Fibroblast of lung (primary cell): ENCODE results near the gene PREB. TPM values are rescaled to one million over a fixed set of nuclear protein-coding genes. Genes with fewer than 3 reads are reported as not detected.

Experiments
- DNase-seq, 2 donors: peaks; one replicate each; pipeline versions ENCODE4 v3.0.0 to v3.0.0-alpha.2; 2010; ENCODE audit warnings: low read depth in 2 of 2
- H2AFZ ChIP-seq: 2 replicates; pipeline ENCODE4 v1.5.1; 2012; ENCODE audit warnings: low read length, control low read depth, inconsistent platforms
- H3K27ac ChIP-seq: 2 replicates; pipeline ENCODE4 v1.5.1; 2011; ENCODE audit warnings: low read length, control low read depth; ENCODE audit not compliant: insufficient read depth
- H3K27me3 ChIP-seq: 2 replicates; pipeline ENCODE4 v1.5.1; 2011; ENCODE audit warnings: mild to moderate bottlenecking, low read length; ENCODE audit not compliant: control insufficient read depth, insufficient read depth
- H3K36me3 ChIP-seq: 2 replicates; pipeline ENCODE4 v1.5.1; 2011; ENCODE audit warnings: low read length; ENCODE audit not compliant: control insufficient read depth, insufficient read depth
- H3K4me1 ChIP-seq: 2 replicates; pipeline ENCODE4 v1.5.1; 2011; ENCODE audit warnings: low read length; ENCODE audit not compliant: control insufficient read depth, insufficient read depth; ENCODE audit errors: extremely low read depth
- H3K4me2 ChIP-seq: 2 replicates; pipeline ENCODE4 v1.5.1; 2011; ENCODE audit warnings: low read length, control low read depth; ENCODE audit not compliant: insufficient read depth; ENCODE audit errors: extremely low read depth
- H3K4me3 ChIP-seq, 4 experiments: fragments of 200-600 bp in 1 of 4; sonication (generic) in 1 of 4; replicated peaks in 1 of 4; 2 replicates each; pipeline ENCODE4 v1.5.1; 2011 to 2016; ENCODE audit warnings: low read length in 4 of 4, low read depth in 3 of 4, mild to moderate bottlenecking in 3 of 4, control low read depth in 2 of 4, inconsistent platforms in 1 of 4, mixed read lengths in 1 of 4; ENCODE audit not compliant: insufficient read depth in 1 of 4; ENCODE audit errors: control extremely low read depth in 1 of 4
- H3K79me2 ChIP-seq: 2 replicates; pipeline ENCODE4 v1.5.1; 2012; ENCODE audit warnings: mild to moderate bottlenecking, low read length, inconsistent platforms; ENCODE audit not compliant: control insufficient read depth, insufficient read depth
- H3K9ac ChIP-seq: 2 replicates; pipeline ENCODE4 v1.5.1; 2011; ENCODE audit warnings: mild to moderate bottlenecking, low read length, control low read depth; ENCODE audit not compliant: insufficient read depth
- H3K9me3 ChIP-seq: 2 replicates; pipeline ENCODE4 v1.5.1; 2012; ENCODE audit warnings: low read depth, low read length; ENCODE audit not compliant: control insufficient read depth, insufficient read depth
- H4K20me1 ChIP-seq: 2 replicates; pipeline ENCODE4 v1.5.1; 2011; ENCODE audit warnings: low read length; ENCODE audit not compliant: control insufficient read depth, insufficient read depth; ENCODE audit errors: extremely low read depth
- EZH2 ChIP-seq: IDR thresholded peaks from 2 replicates; pipeline ENCODE4 v1.5.1; 2012; ENCODE audit warnings: low read length, control low read depth, mild to moderate bottlenecking; ENCODE audit errors: missing control alignments
- polyA plus RNA-seq, 2 donors: library from polyadenylated mRNA; depleted of rRNA in 1 of 2; stranded (reverse) in 1 of 2; unstranded in 1 of 2; fragments of >200 nt; gene quantifications; 2 replicates each; pipeline ENCODE4 v1.2.1, GENCODE V29; 2011 to 2012; ENCODE audit warnings: missing spikeins in 1 of 2
- total RNA-seq: library from RNA; depleted of rRNA; stranded (reverse); fragments of >200 nt; gene quantifications from 2 replicates; pipeline ENCODE4 v1.2.1, GENCODE V29; 2014
- TF ChIP-seq, protein P1 (sequence below), 2 donors: IDR thresholded peaks in 1 of 2; conservative IDR thresholded peaks in 1 of 2; 1 replicate in 1 of 2; 2 replicates in 1 of 2; pipeline ENCODE4 v1.5.1; 2011 to 2012; ENCODE audit warnings: low read length in 2 of 2, control low read depth in 1 of 2, inconsistent platforms in 1 of 2, low read depth in 1 of 2, mild to moderate bottlenecking in 1 of 2

The PREB gene
- total and polyA plus RNA-seq, 2 donors (not counting 1 experiment from before 2014, with no cell fraction given), result 36.0 to 42.9 TPM

DNA sequence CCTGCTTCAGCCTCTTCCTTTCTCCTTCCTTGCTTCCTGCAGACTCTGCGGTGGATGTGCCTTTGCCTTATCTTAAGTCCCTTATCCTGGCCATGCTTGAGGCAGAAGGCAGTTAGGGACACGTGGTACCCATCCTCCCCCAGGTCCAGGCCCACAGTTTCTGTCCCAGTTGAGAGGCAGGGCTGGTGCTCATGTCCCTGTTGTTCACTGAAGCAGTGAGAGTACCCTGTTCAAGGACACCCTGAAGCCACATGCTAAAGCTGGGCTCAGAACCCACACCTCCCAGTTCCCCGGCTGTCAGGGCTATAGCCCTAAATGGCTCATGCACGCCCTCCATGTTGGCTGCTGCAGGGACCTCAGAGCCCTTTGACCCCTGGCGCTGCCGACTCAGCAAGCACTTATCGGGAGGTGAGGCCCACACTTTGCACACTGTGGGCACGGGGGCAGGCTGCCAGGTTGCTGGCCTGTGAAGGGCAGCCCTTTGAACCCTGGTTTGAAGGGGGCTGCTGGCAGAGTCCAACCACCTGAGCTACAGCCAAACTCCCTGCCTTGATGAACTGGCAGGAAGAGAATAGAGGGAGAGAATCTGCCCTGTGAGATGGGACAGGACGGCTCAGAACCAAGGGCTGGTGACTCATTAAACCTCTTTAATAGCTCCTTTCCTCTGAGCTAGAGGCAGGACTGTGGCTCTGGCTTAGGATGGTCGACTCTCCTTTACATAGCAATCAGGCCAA, 41.6 kb downstream of the PREB start:
- TF ChIP-seq, protein P1, sequence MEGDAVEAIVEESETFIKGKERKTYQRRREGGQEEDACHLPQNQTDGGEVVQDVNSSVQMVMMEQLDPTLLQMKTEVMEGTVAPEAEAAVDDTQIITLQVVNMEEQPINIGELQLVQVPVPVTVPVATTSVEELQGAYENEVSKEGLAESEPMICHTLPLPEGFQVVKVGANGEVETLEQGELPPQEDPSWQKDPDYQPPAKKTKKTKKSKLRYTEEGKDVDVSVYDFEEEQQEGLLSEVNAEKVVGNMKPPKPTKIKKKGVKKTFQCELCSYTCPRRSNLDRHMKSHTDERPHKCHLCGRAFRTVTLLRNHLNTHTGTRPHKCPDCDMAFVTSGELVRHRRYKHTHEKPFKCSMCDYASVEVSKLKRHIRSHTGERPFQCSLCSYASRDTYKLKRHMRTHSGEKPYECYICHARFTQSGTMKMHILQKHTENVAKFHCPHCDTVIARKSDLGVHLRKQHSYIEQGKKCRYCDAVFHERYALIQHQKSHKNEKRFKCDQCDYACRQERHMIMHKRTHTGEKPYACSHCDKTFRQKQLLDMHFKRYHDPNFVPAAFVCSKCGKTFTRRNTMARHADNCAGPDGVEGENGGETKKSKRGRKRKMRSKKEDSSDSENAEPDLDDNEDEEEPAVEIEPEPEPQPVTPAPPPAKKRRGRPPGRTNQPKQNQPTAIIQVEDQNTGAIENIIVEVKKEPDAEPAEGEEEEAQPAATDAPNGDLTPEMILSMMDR (conservative IDR thresholded peaks at IDR 0.05 in 1 of 2, IDR thresholded peaks at IDR 0.05 in 1 of 2; ENCODE audit: low read depth in 1 of 2, low read length in 2 of 2), result no peak
- no peak for TF ChIP-seq EZH2
- no peak overlapping the region for H3K4me3 ChIP-seq
- no peaks in the 10 kb centered on the region for H3K9me3 ChIP-seq
- H4K20me1 ChIP-seq, result no peaks in the 10 kb centered on the region
- no peaks in the 10 kb centered on the region for H3K79me2 ChIP-seq
- no peaks in the 10 kb centered on the region for H3K27me3 ChIP-seq
- H3K4me2 ChIP-seq, result no peak overlapping the region
- H3K9ac ChIP-seq, result no peak overlapping the region
- no peaks in the 10 kb centered on the region for H3K36me3 ChIP-seq
- no peaks in the 10 kb centered on the region for H3K4me1 ChIP-seq
- H2AFZ ChIP-seq, result no peak overlapping the region
- no peak overlapping the region for H3K27ac ChIP-seq
- no peak for DNase-seq

DNA sequence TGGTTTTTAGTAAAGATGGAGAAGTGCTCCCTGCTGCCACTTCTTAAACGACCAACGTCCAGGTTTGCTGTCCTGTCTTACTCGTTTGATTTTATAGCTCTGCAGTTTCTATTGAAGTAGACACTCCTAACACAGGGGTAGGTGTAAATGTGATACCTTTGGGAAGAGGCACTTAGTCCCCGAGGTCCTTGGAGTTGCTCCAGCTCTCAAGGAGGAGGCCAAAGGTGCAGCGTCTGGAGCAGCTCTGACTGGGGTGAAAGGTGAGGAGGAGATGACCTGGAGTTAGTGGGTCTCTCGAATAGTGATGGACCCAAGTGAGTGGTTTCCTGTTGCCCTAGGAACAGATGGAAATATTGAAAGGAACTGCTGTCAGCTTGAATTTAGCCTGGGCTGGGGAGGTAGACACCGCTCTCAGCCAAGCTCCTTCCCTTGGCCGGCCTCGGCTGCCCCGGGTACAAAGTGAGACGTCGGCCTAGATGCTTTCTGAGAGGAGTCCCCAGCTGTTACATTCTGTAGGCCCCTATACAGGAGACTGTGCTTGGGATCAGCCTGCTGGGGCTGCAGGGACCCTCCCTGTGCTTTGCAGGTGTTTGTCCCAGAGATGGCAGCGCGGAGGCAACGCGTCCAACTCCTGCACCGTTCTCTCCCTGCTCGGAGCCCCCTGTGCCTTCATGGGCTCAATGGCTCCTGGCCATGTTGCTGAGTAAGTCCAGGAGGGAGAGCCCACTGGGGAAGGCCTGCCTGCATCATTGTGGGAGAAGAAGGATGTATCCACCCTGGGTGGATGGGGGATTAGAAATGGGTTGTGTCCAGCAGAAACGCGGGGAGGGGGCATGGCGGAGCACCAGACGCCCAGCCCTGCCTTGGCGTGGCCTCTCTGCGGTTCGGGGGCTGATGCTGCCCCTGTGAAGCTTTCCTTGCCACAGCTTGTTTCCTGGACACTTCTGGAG, 42.4 kb downstream of the PREB start:
- H3K4me2 ChIP-seq, result no peak overlapping the region
- no peaks in the 10 kb centered on the region for H3K9me3 ChIP-seq
- no peak overlapping the region for H3K4me3 ChIP-seq
- no peaks in the 10 kb centered on the region for H3K36me3 ChIP-seq
- no peaks in the 10 kb centered on the region for H3K79me2 ChIP-seq
- no peak overlapping the region for H3K27ac ChIP-seq
- H3K4me1 ChIP-seq, result no peaks in the 10 kb centered on the region
- no peaks in the 10 kb centered on the region for H4K20me1 ChIP-seq
- no peak overlapping the region for H3K9ac ChIP-seq
- H2AFZ ChIP-seq, result no peak overlapping the region
- DNase-seq, result no peak
- TF ChIP-seq, protein P1 (conservative IDR thresholded peaks at IDR 0.05 in 1 of 2, IDR thresholded peaks at IDR 0.05 in 1 of 2; ENCODE audit: low read depth in 1 of 2, low read length in 2 of 2), result no peak
- TF ChIP-seq EZH2, result no peak
- no peaks in the 10 kb centered on the region for H3K27me3 ChIP-seq
